NOMO-1 treated with DMSO at 0.1 percent for 48 hours (cell line): ENCODE results near the gene GSTA2.
"Not testable (repeated sequence)": the region's sequence is repeated elsewhere in the genome, so short reads cannot be mapped to it uniquely, and the experiment has no call there.

Experiments used
- DNase-seq: peaks from one replicate; lab custom pipeline; 2025; ENCODE audit not compliant: unreplicated experiment; lab: John Stamatoyannopoulos, UW

GSTA2 gene

GRCh38 chr6:52726193-52726542, 37.1 kb downstream of the GSTA2 start:
- no peak for DNase-seq

GRCh38 chr6:52725535-52726192, 37.6 kb downstream of the GSTA2 start:
- no peak for DNase-seq

GRCh38 chr6:52725143-52725534, 38.1 kb downstream of the GSTA2 start:
- DNase-seq = no peak

- DNase-seq = peak; percentile 90
Measured at GRCh38 chr6:52724406-52725121, 38.7 kb downstream of the GSTA2 start.

- DNase-seq = no peak
Measured at GRCh38 chr6:52724042-52724405, 39.3 kb downstream of the GSTA2 start.

- DNase-seq = no peak
Measured at GRCh38 chr6:52720321-52720720, 43.0 kb downstream of the GSTA2 start.

GRCh38 chr6:52718550-52718949, 44.7 kb downstream of the GSTA2 start:
- no peak for DNase-seq

- not testable (repeated sequence) for DNase-seq
Measured at GRCh38 chr6:52714761-52715160, 48.5 kb downstream of the GSTA2 start.

GRCh38 chr6:52712136-52712535, 51.1 kb downstream of the GSTA2 start:
- no peak for DNase-seq

- no peak for DNase-seq
Measured at GRCh38 chr6:52707963-52708680, 55.2 kb downstream of the GSTA2 start.

- no peak for DNase-seq
Measured at GRCh38 chr6:52706001-52706400, 57.3 kb downstream of the GSTA2 start.

GRCh38 chr6:52704781-52705502, 58.3 kb downstream of the GSTA2 start:
- DNase-seq = not testable (repeated sequence)

GRCh38 chr6:52704060-52704459, 59.2 kb downstream of the GSTA2 start:
- peak; percentile 33 for DNase-seq
